Brain microvascular endothelial cell (primary cell): Measurements from ENCODE around the gene BCAR1.

ENCODE experiments used
- DNase-seq: peaks from one replicate; pipeline ENCODE4 v3.0.0-alpha.2; 2020
- H3K27ac ChIP-seq: fragments of 250-450 bp; sonication (Bioruptor Pico); 2 replicates; pipeline ENCODE4 v1.5.1; 2020; ENCODE audit warnings: mild to moderate bottlenecking, moderate library complexity
- H3K27me3 ChIP-seq: fragments of 250-450 bp; sonication (Bioruptor Pico); replicated peaks from 2 replicates; pipeline ENCODE4 v1.5.1; 2020; ENCODE audit warnings: mild to moderate bottlenecking
- H3K36me3 ChIP-seq: fragments of 250-450 bp; sonication (Bioruptor Pico); replicated peaks from 2 replicates; pipeline ENCODE4 v1.5.1; 2020; ENCODE audit warnings: mild to moderate bottlenecking
- H3K4me3 ChIP-seq: 2 replicates; pipeline ENCODE4 v1.5.1; 2011; ENCODE audit warnings: low read depth, mild to moderate bottlenecking, control low read depth, low read length, moderate library complexity
- CTCF ChIP-seq: IDR thresholded peaks from 2 replicates; pipeline ENCODE4 v1.5.1; 2011; ENCODE audit warnings: low read depth, mild to moderate bottlenecking, moderate library complexity, low read length, control low read depth, inconsistent platforms; ENCODE audit errors: missing control alignments
- in situ Hi-C: cut with HindIII; loops from 2 replicates; pipeline ENCODE4 v1.10.0; 2017; ENCODE audit warnings: low sequenced_read_pairs, low pct_ligation_motif_present

Gene BCAR1

GRCh38 chr16:75239542-75240122 lies 11.8 kb downstream of the BCAR1 start:
- in situ Hi-C loops: no loop called here
- Histone ChIP-seq H3K4me3 (no peak overlapping the region), H3K27me3 (no peaks in the 10 kb centered on the region), H3K36me3 (peaks cover 65% of the 10 kb centered on the region), H3K27ac (peak overlapping the region; percentile 93)
- no peak for TF ChIP-seq CTCF
- DNase-seq: no peak

- TF ChIP-seq CTCF: peak; percentile 44
- Histone ChIP-seq H3K27ac (peak overlapping the region; percentile 93), H3K36me3 (peaks cover 68% of the 10 kb centered on the region), H3K27me3 (no peaks in the 10 kb centered on the region), H3K4me3 (no peak overlapping the region)
- DNase-seq: no peak
- in situ Hi-C loops: no loop called here
These were observed 12.4 kb downstream of the BCAR1 start for GRCh38 chr16:75238853-75239541.

GRCh38 chr16:75238132-75238852 lies 13.1 kb downstream of the BCAR1 start:
- Histone ChIP-seq H3K36me3 (peaks cover 70% of the 10 kb centered on the region), H3K4me3 (no peak overlapping the region), H3K27ac (peak overlapping the region; percentile 93), H3K27me3 (no peaks in the 10 kb centered on the region)
- in situ Hi-C loops: no loop called here
- peak; percentile 35 for TF ChIP-seq CTCF
- peak; percentile 81 for DNase-seq

GRCh38 chr16:75237398-75238131 lies 13.9 kb downstream of the BCAR1 start:
- no peak for DNase-seq
- Histone ChIP-seq H3K27ac (peak overlapping the region; percentile 93), H3K36me3 (peaks cover 73% of the 10 kb centered on the region), H3K27me3 (no peaks in the 10 kb centered on the region), H3K4me3 (no peak overlapping the region)
- in situ Hi-C loops: no loop called here
- TF ChIP-seq CTCF: no peak

- H3K4me3 ChIP-seq: no peak overlapping the region
- no peaks in the 10 kb centered on the region for H3K27me3 ChIP-seq
- H3K36me3 ChIP-seq: peaks cover 75% of the 10 kb centered on the region
- DNase-seq: no peak
- in situ Hi-C loops: no loop called here
- H3K27ac ChIP-seq: no peak overlapping the region
- TF ChIP-seq CTCF: no peak
These were observed 14.6 kb downstream of the BCAR1 start for GRCh38 chr16:75236736-75237397.
